ENCODE data around the gene ACIN1. TPM values are rescaled to one million over a fixed set of nuclear protein-coding genes. Genes with fewer than 3 reads are reported as not detected.

Gene ACIN1
- total and polyA plus RNA-seq, 3 experiments from 2014 or later = 15.1 to 198 (median 195) TPM

GRCh38 chr14:23101986-23102625 is 7.2 kb upstream of the ACIN1 start:
- DNase-seq = no peak
- Mint-ChIP-seq H3K27ac (peak overlapping the region in 1 of 8 donors; percentile 92), H3K9me3 (no peaks in the 10 kb centered on the region), H3K4me1 (peaks cover 10 to 28% (median 10%) of the 10 kb centered on the region in 3 donors), H3K27me3 (no peaks in the 10 kb centered on the region), H3K36me3 (peaks cover 1 to 27% (median 2%) of the 10 kb centered on the region in 3 donors), H3K4me3 (no peak overlapping the region)
- H3K27ac ChIP-seq (ENCODE audit: low read depth, low read length) = no peak overlapping the region
- CTCF ChIA-PET = interaction anchor here (1.0 to 1.5 kb wide), 3 partner anchors 18 to 116 kb away, joined by 3 read pairs; no protein-coding TSS in a partner anchor
- peaks cover 19% of the 10 kb centered on the region for H3K36me3 ChIP-seq (ENCODE audit: insufficient read depth, low read length)
- POLR2A ChIA-PET = no interaction called here
- no peaks in the 10 kb centered on the region for H3K9me3 ChIP-seq (ENCODE audit: low read length)
- no peak overlapping the region for H3K4me3 ChIP-seq (ENCODE audit: low read length)
- H3K4me1 ChIP-seq (ENCODE audit: insufficient read depth, low read length) = peaks cover 11% of the 10 kb centered on the region
- H3K27me3 ChIP-seq (ENCODE audit: insufficient read depth, low read length, poor library complexity, severe bottlenecking) = no peaks in the 10 kb centered on the region

- DNase-seq = no peak
- Histone ChIP-seq H3K27ac (ENCODE audit: low read depth, low read length) (no peak overlapping the region), H3K4me3 (ENCODE audit: low read length) (no peak overlapping the region), H3K4me1 (ENCODE audit: insufficient read depth, low read length) (peaks cover 18% of the 10 kb centered on the region), H3K27me3 (ENCODE audit: insufficient read depth, low read length, poor library complexity, severe bottlenecking) (no peaks in the 10 kb centered on the region), H3K9me3 (ENCODE audit: low read length) (no peaks in the 10 kb centered on the region), H3K36me3 (ENCODE audit: insufficient read depth, low read length) (peaks cover 19% of the 10 kb centered on the region)
- Mint-ChIP-seq H3K4me3 (peak overlapping the region in 1 of 7 donors; percentile 15), H3K9me3 (no peaks in the 10 kb centered on the region), H3K27ac (peak overlapping the region in 1 of 8 donors; percentile 85), H3K36me3 (peaks cover 2 to 28% (median 3%) of the 10 kb centered on the region in 3 donors), H3K27me3 (no peaks in the 10 kb centered on the region), H3K4me1 (peaks cover 10 to 35% (median 17%) of the 10 kb centered on the region in 3 donors)
- CTCF ChIA-PET = interaction anchor here (1.2 to 1.7 kb wide), 3 partner anchors 19 to 199 kb away, joined by 3 to 4 read pairs (median 3); no protein-coding TSS in a partner anchor
- POLR2A ChIA-PET = no interaction called here
Measured at GRCh38 chr14:23101213-23101970, 6.5 kb upstream of the ACIN1 start.

- POLR2A ChIA-PET = no interaction called here
Measured at GRCh38 chr14:23099212-23099861, 4.4 kb upstream of the ACIN1 start.

GRCh38 chr14:23097786-23098185 is 2.9 kb upstream of the ACIN1 start:
- Mint-ChIP-seq H3K4me1 (peaks cover 10 to 36% (median 32%) of the 10 kb centered on the region in 3 donors), H3K9me3 (no peaks in the 10 kb centered on the region), H3K4me3 (peak overlapping the region in 1 of 7 donors; percentile 8), H3K36me3 (peaks cover 1 to 35% (median 3%) of the 10 kb centered on the region in 3 donors), H3K27ac (peak overlapping the region in 6 of 8 donors; percentile 7 to 66 (median 50)), H3K27me3 (no peaks in the 10 kb centered on the region)
- H3K27ac ChIP-seq (ENCODE audit: low read depth, low read length) = no peak overlapping the region
- H3K4me3 ChIP-seq (ENCODE audit: low read length) = no peak overlapping the region
- no peaks in the 10 kb centered on the region for H3K9me3 ChIP-seq (ENCODE audit: low read length)
- H3K4me1 ChIP-seq (ENCODE audit: insufficient read depth, low read length) = peaks cover 32% of the 10 kb centered on the region
- H3K27me3 ChIP-seq (ENCODE audit: insufficient read depth, low read length, poor library complexity, severe bottlenecking) = no peaks in the 10 kb centered on the region
- CTCF ChIA-PET = interaction anchor here (0.8 to 5.1 kb wide), 4 partner anchors 23 to 111 kb away, joined by 3 to 31 read pairs (median 6); no protein-coding TSS in a partner anchor
- H3K36me3 ChIP-seq (ENCODE audit: insufficient read depth, low read length) = peaks cover 24% of the 10 kb centered on the region
- DNase-seq = no peak
- POLR2A ChIA-PET = no interaction called here

More at GRCh38 chr14:23099212-23099861, 4.4 kb upstream of the ACIN1 start:
- H3K36me3 ChIP-seq (ENCODE audit: insufficient read depth, low read length) = peaks cover 19% of the 10 kb centered on the region
- H3K27me3 ChIP-seq (ENCODE audit: insufficient read depth, low read length, poor library complexity, severe bottlenecking) = no peaks in the 10 kb centered on the region
- no peak for DNase-seq
- Mint-ChIP-seq H3K9me3 (no peaks in the 10 kb centered on the region), H3K4me1 (peaks cover 10 to 36% (median 23%) of the 10 kb centered on the region in 3 donors), H3K36me3 (peaks cover 1 to 28% (median 3%) of the 10 kb centered on the region in 3 donors), H3K27ac (peak overlapping the region in 2 of 8 donors; percentile 10 to 21), H3K4me3 (no peak overlapping the region), H3K27me3 (no peaks in the 10 kb centered on the region)
- peaks cover 18% of the 10 kb centered on the region for H3K4me1 ChIP-seq (ENCODE audit: insufficient read depth, low read length)
- no peaks in the 10 kb centered on the region for H3K9me3 ChIP-seq (ENCODE audit: low read length)
- H3K27ac ChIP-seq (ENCODE audit: low read depth, low read length) = no peak overlapping the region
- CTCF ChIA-PET = interaction anchor here (0.8 to 0.9 kb wide), 2 partner anchors 22 to 39 kb away, joined by 3 read pairs; no protein-coding TSS in a partner anchor
- no peak overlapping the region for H3K4me3 ChIP-seq (ENCODE audit: low read length)

GRCh38 chr14:23095196-23096108 is 516 bp upstream of the ACIN1 start, which contains the start of gene C14orf119:
Gene C14orf119, plus strand, starts transcription at chr14:23095505. Its CDS starts 2,154 bp downstream, at chr14:23097659.
- peaks cover 34% of the 10 kb centered on the region for H3K36me3 ChIP-seq (ENCODE audit: insufficient read depth, low read length)
- no peak within 1 kb of the TSS for H3K27ac Mint-ChIP-seq
- H3K4me1 Mint-ChIP-seq = peaks cover 13 to 41% (median 36%) of the 10 kb centered on the region in 3 donors
- no peaks in the 10 kb centered on the region for H3K27me3 Mint-ChIP-seq
- H3K4me1 ChIP-seq (ENCODE audit: insufficient read depth, low read length) = peaks cover 38% of the 10 kb centered on the region
- H3K4me3 Mint-ChIP-seq = no peak within 1 kb of the TSS
- H3K27ac ChIP-seq (ENCODE audit: low read depth, low read length) = peak within 1 kb of the TSS; percentile 97
- ChIA-PET CTCF (interaction anchor here (0.7 to 5.1 kb wide), 16 partner anchors 10 to 226 kb away, joined by 3 to 35 read pairs (median 6); partner anchors contain the start of genes AJUBA, CEBPE, LRP10 and PABPN1), POLR2A (interaction anchor here (0.6 to 2.8 kb wide), 16 partner anchors 18 to 1869 kb away, joined by 3 to 32 read pairs (median 8); partner anchors contain the start of genes OXA1L, PABPN1, PPP1R3E and PRMT5)
- peaks cover 5 to 50% (median 8%) of the 10 kb centered on the region in 3 donors for H3K36me3 Mint-ChIP-seq
- H3K9me3 Mint-ChIP-seq = no peaks in the 10 kb centered on the region
- peak within 1 kb of the TSS; percentile 97 for H3K4me3 ChIP-seq (ENCODE audit: low read length)
- no peaks in the 10 kb centered on the region for H3K27me3 ChIP-seq (ENCODE audit: insufficient read depth, low read length, poor library complexity, severe bottlenecking)
- H3K9me3 ChIP-seq (ENCODE audit: low read length) = no peaks in the 10 kb centered on the region
- peak; percentile 99 to 100 (median 100) for DNase-seq

- Histone ChIP-seq H3K27me3 (ENCODE audit: insufficient read depth, low read length, poor library complexity, severe bottlenecking) (no peaks in the 10 kb centered on the region), H3K9me3 (ENCODE audit: low read length) (no peaks in the 10 kb centered on the region), H3K4me3 (ENCODE audit: low read length) (peak overlapping the region; percentile 79), H3K36me3 (ENCODE audit: insufficient read depth, low read length) (peaks cover 46% of the 10 kb centered on the region), H3K27ac (ENCODE audit: low read depth, low read length) (peak overlapping the region; percentile 97), H3K4me1 (ENCODE audit: insufficient read depth, low read length) (peaks cover 38% of the 10 kb centered on the region)
- Mint-ChIP-seq H3K36me3 (peaks cover 11 to 56% (median 14%) of the 10 kb centered on the region in 3 donors), H3K27ac (no peak overlapping the region), H3K4me3 (no peak overlapping the region), H3K9me3 (no peaks in the 10 kb centered on the region), H3K27me3 (no peaks in the 10 kb centered on the region), H3K4me1 (peaks cover 17 to 44% (median 44%) of the 10 kb centered on the region in 3 donors)
- CTCF ChIA-PET = interaction anchor here (1.0 to 5.1 kb wide), 13 partner anchors 8 to 227 kb away, joined by 3 to 35 read pairs (median 6); partner anchors contain the start of genes AJUBA, CEBPE, PABPN1 and PPP1R3E
- no peak for DNase-seq
- POLR2A ChIA-PET = interaction anchor here (0.6 to 2.8 kb wide), 12 partner anchors 16 to 1349 kb away, joined by 3 to 32 read pairs (median 8); partner anchors contain the start of genes OXA1L, PPP1R3E, PRMT5 and RBM23
Measured at GRCh38 chr14:23093991-23094665, 808 bp downstream of the ACIN1 start.

Measured in CD8-positive, alpha-beta memory T cell (primary cell).